Activated T-cell treated with anti-CD3 and anti-CD28 coated beads for 48 hours (primary cell): Measurements from ENCODE around the gene WIPI1.
A peak's percentile ranks its signal among the peaks of the same experiment; 100 is the strongest.
"Not testable (repeated sequence)": the region's sequence is repeated elsewhere in the genome, so short reads cannot be mapped to it uniquely, and the experiment has no call there.

ENCODE experiments used
- DNase-seq: peaks from one replicate; pipeline ENCODE4 v3.0.0-alpha.2; 2020; ENCODE audit warnings: low read depth

The WIPI1 gene

GRCh38 chr17:68437979-68438822 is 19.1 kb downstream of the WIPI1 start:
- no peak for DNase-seq

GRCh38 chr17:68435876-68436842 is 21.1 kb downstream of the WIPI1 start:
- peak; percentile 75 for DNase-seq

GRCh38 chr17:68435361-68435760 is 21.9 kb downstream of the WIPI1 start:
- no peak for DNase-seq

- no peak for DNase-seq
These were observed 23.3 kb downstream of the WIPI1 start for GRCh38 chr17:68433911-68434508.

- no peak for DNase-seq
These were observed 24.1 kb downstream of the WIPI1 start for GRCh38 chr17:68433211-68433610.

GRCh38 chr17:68432086-68432864 is 25.0 kb downstream of the WIPI1 start:
- DNase-seq, result no peak

- peak; percentile 15 for DNase-seq
These were observed 25.6 kb downstream of the WIPI1 start for GRCh38 chr17:68431661-68432071.

DNA sequence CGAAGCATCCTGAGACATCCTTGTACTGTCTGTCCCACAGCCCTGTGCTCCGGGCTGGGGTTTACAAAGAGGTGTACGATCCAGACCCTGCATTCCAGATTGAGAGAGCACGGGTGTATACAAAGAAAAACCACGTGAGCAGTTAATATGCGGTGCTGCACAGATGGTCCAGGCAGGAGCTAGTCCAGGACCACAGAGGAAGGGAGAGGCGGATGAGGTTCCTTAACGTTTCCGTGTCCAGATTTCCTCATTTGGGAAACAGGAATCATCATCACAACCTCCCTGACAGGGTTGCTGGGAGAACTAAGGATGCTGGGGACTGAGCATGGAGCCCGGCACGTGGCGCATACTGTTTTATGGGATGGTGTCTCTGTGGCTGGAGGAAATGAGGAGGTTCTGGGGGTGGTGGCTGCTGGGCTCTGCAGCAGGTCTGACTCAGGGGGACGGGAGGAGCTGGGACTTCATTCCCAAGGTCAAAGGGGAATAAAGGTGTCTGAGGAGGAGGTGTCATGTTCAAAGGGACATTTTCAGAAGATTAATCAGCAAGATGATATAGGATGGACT is 26.2 kb downstream of the WIPI1 start:
- no peak for DNase-seq

GRCh38 chr17:68429881-68430280 is 27.4 kb downstream of the WIPI1 start:
- no peak for DNase-seq

DNA sequence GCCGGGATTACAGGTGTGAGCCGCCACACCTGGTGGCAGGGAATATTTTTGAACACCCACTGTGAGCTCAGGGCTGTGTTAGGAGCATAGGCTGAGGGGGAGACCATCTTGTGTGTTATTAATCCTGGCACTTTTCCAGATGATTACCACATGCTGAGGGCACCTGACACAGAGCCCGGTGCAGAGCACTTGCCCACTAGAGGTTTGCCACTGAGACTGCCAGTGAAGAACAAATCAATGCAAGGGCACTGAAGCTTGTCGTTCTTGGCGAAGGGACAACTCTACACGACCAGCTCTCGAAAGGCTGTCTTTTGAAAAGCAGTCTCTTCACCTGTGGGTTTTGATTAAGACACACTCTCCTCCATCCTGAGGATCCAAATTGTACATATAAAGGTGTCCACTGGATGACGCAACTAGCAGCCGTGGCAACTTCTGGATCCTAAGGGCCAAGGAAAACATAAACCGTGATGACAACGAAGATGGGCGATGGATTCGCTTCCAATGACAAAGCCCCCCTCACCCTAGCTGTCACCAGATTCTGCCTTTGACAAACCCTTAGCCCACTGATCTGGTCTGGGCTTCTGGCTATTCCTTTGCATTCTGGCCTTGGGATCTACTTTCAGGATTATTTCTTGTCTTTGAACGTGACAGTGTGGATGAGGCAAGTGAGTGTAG is 28.7 kb downstream of the WIPI1 start:
- no peak for DNase-seq

GRCh38 chr17:68427575-68427974 is 29.7 kb downstream of the WIPI1 start:
- no peak for DNase-seq

GRCh38 chr17:68425979-68426378 is 31.3 kb downstream of the WIPI1 start:
- DNase-seq, result no peak

GRCh38 chr17:68424861-68425260 is 32.4 kb downstream of the WIPI1 start:
- no peak for DNase-seq

GRCh38 chr17:68424203-68424602 is 33.1 kb downstream of the WIPI1 start:
- no peak for DNase-seq

- DNase-seq, result no peak
These were observed 34.0 kb downstream of the WIPI1 start for GRCh38 chr17:68423251-68423650.

DNA sequence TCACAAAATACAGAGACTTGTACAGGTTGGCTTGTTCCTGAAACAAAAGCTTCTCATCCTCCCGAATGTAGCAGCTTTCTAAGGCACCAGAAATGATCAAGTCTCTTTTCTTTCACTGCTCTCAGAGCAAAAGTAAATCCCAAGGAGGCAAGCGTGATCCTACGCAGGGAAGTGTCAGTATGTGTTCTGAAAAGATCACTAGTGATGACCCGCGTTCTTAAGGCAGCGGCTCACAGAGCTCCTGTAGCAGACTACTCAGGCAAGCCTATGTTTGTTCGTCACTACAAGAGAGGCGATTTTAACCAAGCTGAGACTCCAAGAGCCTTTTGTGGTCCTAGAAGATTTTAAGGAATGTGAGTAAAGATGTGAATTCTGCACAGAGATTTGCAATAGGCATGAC is 34.5 kb downstream of the WIPI1 start:
- DNase-seq, result no peak

- no peak for DNase-seq
These were observed 35.8 kb downstream of the WIPI1 start for GRCh38 chr17:68421486-68421885.

- no peak for DNase-seq
These were observed 37.2 kb downstream of the WIPI1 start for GRCh38 chr17:68420065-68420464.

- DNase-seq, result no peak
These were observed 38.4 kb downstream of the WIPI1 start for GRCh38 chr17:68418876-68419275.

- no peak for DNase-seq
These were observed 40.0 kb downstream of the WIPI1 start for GRCh38 chr17:68417317-68417716.

DNA sequence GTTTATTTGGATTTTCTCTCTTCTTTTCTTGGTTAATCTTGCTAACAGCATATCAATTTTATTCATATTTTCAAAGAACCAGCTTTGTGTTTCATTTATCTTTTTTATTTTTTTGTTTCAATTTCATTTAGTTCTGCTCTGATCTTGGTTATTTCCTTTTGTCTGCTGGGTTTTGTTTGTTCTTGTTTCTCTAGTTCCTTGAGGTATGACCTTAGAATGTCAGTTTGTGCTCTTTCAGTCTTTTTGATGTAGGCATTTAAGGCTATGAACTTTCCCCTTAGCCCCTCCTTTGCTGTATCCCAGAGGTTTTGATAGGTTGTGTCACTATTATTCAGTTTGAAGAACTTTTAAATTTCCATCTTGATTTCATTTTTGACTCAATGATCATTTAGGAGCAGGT is 42.4 kb downstream of the WIPI1 start:
- DNase-seq, result not testable (repeated sequence)
